ENCODE data around the gene ALOX5. TPM values are rescaled to one million over a fixed set of nuclear protein-coding genes. Genes with fewer than 3 reads are reported as not detected.

ALOX5 gene
- total RNA-seq, 2 experiments from 2014 or later = 0.56 to 0.60 TPM

GRCh38 chr10:45428611-45429510 is 54.8 kb downstream of the ALOX5 start:
- CTCF ChIA-PET = interaction anchor here (3.2 kb wide), 1 partner anchor 194 kb away, joined by 8 read pairs; no protein-coding TSS in a partner anchor
- peaks cover 2% of the 10 kb centered on the region for H3K27me3 Mint-ChIP-seq
- DNase-seq (no peak), ATAC-seq (no peak)
- intact Hi-C loops (cut with micrococcal nuclease) = no loop called here
- H3K4me3 Mint-ChIP-seq = no peak overlapping the region
- POLR2A ChIA-PET = interaction anchor here (0.7 to 2.8 kb wide), 2 partner anchors 8 to 153 kb away, joined by 3 to 9 read pairs; no protein-coding TSS in a partner anchor
- peaks cover 17% of the 10 kb centered on the region for H3K4me1 Mint-ChIP-seq (ENCODE audit: low read depth)
- H3K9me3 Mint-ChIP-seq = no peaks in the 10 kb centered on the region
- TF ChIP-seq CTCF (IDR thresholded peaks at IDR 0.05) = no peak
- H3K27ac Mint-ChIP-seq = no peak overlapping the region
- no peaks in the 10 kb centered on the region for H3K36me3 Mint-ChIP-seq (ENCODE audit: low read depth)

GRCh38 chr10:45429790-45430189 is 55.8 kb downstream of the ALOX5 start:
- ATAC-seq (no peak), DNase-seq (no peak)
- CTCF ChIA-PET = interaction anchor here (3.2 kb wide), 1 partner anchor 195 kb away, joined by 8 read pairs; no protein-coding TSS in a partner anchor
- H3K9me3 Mint-ChIP-seq = no peaks in the 10 kb centered on the region
- POLR2A ChIA-PET = interaction anchor here (2.8 kb wide), 1 partner anchor 9 kb away, joined by 9 read pairs; no protein-coding TSS in a partner anchor
- H3K27me3 Mint-ChIP-seq = peaks cover 2% of the 10 kb centered on the region
- intact Hi-C loops (cut with micrococcal nuclease) = no loop called here
- no peak overlapping the region for H3K4me3 Mint-ChIP-seq
- no peak overlapping the region for H3K27ac Mint-ChIP-seq
- H3K36me3 Mint-ChIP-seq (ENCODE audit: low read depth) = no peaks in the 10 kb centered on the region
- H3K4me1 Mint-ChIP-seq (ENCODE audit: low read depth) = peaks cover 26% of the 10 kb centered on the region
- TF ChIP-seq CTCF (IDR thresholded peaks at IDR 0.05) = no peak

- Mint-ChIP-seq H3K4me3 (no peak overlapping the region), H3K9me3 (no peaks in the 10 kb centered on the region), H3K27me3 (peaks cover 2% of the 10 kb centered on the region), H3K4me1 (ENCODE audit: low read depth) (peaks cover 24% of the 10 kb centered on the region), H3K27ac (no peak overlapping the region), H3K36me3 (ENCODE audit: low read depth) (no peaks in the 10 kb centered on the region)
- DNase-seq = no peak
- intact Hi-C loops (cut with micrococcal nuclease) = no loop called here
- no peak for TF ChIP-seq CTCF (IDR thresholded peaks at IDR 0.05)
- ChIA-PET CTCF (no interaction called here), POLR2A (interaction anchor here (2.8 kb wide), 1 partner anchor 11 kb away, joined by 9 read pairs; no protein-coding TSS in a partner anchor)
- no peak for ATAC-seq
These were observed 58.1 kb downstream of the ALOX5 start for GRCh38 chr10:45432113-45432512.

GRCh38 chr10:45432700-45433472 is 58.9 kb downstream of the ALOX5 start:
- Mint-ChIP-seq H3K27me3 (peaks cover 2% of the 10 kb centered on the region), H3K27ac (peak overlapping the region; percentile 54), H3K9me3 (no peaks in the 10 kb centered on the region), H3K36me3 (ENCODE audit: low read depth) (no peaks in the 10 kb centered on the region), H3K4me1 (ENCODE audit: low read depth) (peaks cover 24% of the 10 kb centered on the region), H3K4me3 (no peak overlapping the region)
- ChIA-PET POLR2A (interaction anchor here (1.2 kb wide), 1 partner anchor 143 kb away, joined by 3 read pairs; no protein-coding TSS in a partner anchor), CTCF (no interaction called here)
- TF ChIP-seq CTCF (IDR thresholded peaks at IDR 0.05) = no peak
- DNase-seq = no peak
- intact Hi-C loops (cut with micrococcal nuclease) = no loop called here
- no peak for ATAC-seq

Data from activated CD8-positive, alpha-beta T cell treated with anti-CD3 and anti-CD28 coated beads for 36 hours (primary cell).